Esophagus squamous epithelium (tissue), 4 donors: ENCODE measurements around the gene TTC3.

Experiments
- CTCF ChIP-seq, 6 experiments: fragments of 450-650 bp in 4 of 6; fragments of 200-600 bp in 2 of 6; sonication (generic) in 2 of 6; IDR thresholded peaks; one replicate each; pipeline ENCODE4 v1.5.1; 2016 to 2019; ENCODE audit warnings: antibody characterized with exemption in 6 of 6, mild to moderate bottlenecking in 4 of 6, moderate library complexity in 4 of 6
- POLR2A ChIP-seq, 4 donors: fragments of 450-650 bp; IDR thresholded peaks; one replicate each; pipeline ENCODE4 v1.6.1; 2017; ENCODE audit warnings: antibody characterized with exemption in 4 of 4, mild to moderate bottlenecking in 4 of 4, moderate library complexity in 3 of 4

DNA sequence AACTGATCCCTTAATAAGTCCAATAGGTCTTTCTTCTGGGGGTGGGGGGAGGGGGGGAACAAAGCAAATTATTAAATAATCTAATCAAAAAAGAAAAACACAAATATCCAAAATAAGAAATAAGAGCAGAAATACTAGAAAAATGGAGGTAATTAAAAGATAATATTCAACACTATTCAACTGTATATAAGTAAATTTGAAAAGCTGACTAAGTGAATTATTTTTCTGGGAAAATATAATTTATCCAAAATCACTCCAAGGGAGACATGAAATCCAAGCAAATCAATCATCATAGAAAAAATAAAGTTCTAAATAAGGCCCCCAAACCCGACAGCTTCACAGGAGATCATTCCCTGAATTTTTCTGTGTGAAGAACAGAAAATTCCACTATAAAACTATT, 175.2 kb downstream of the TTC3 start:
- no peak for TF ChIP-seq POLR2A (IDR thresholded peaks at IDR 0.05)
- no peak for TF ChIP-seq CTCF (IDR thresholded peaks at IDR 0.05)
